ENCODE results near the gene EXOC4.

EXOC4 gene

DNA sequence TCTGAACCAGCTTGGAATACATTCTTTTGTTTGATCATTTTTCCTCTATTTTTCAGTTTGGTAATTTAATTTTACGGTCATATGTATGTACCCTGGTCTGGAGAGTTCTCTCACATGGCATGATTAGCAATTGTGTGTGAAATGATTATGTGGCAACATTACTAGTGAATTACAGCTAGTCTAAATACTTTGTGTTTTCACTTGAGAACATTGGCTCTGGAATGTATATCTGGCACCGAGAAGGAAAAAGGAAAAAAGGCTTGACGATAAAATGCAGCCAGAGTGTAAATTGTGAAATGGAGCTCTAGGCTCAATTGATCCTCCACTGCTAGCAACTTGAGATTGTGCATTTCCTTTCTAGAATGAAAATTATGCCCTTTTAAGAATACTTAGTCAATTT lies 397.2 kb downstream of the EXOC4 start:
- Histone ChIP-seq H3K27me3 (ENCODE audit: control insufficient read depth, low read length) (no peaks in the 10 kb centered on the region), H3K9me3 (ENCODE audit: control insufficient read depth, insufficient read depth, low read length) (no peaks in the 10 kb centered on the region), H3K4me2 (ENCODE audit: low read length) (no peak overlapping the region), H3K79me2 (ENCODE audit: control insufficient read depth, low read length) (no peaks in the 10 kb centered on the region), H3F3A (ENCODE audit: control insufficient read depth, insufficient read depth) (no peaks in the 10 kb centered on the region), H3K4me1 (ENCODE audit: control insufficient read depth, low read length) (no peaks in the 10 kb centered on the region), H3K27ac (ENCODE audit: low read depth, low read length) (no peak overlapping the region), H3K9me2 (replicated peaks; ENCODE audit: control insufficient read depth, low read length) (no peaks in the 10 kb centered on the region), H4K20me1 (ENCODE audit: control insufficient read depth, insufficient read depth, low read depth, low read length) (no peaks in the 10 kb centered on the region), H3K36me3 (ENCODE audit: control insufficient read depth, low read length) (no peaks in the 10 kb centered on the region), H3K4me3 (ENCODE audit: low read length) (no peak overlapping the region)
- no peak for TF ChIP-seq EZH2phosphoT487 (IDR thresholded peaks at IDR 0.05; ENCODE audit: borderline replicate concordance, low read length)

- H3K9me2 ChIP-seq (replicated peaks; ENCODE audit: control insufficient read depth, low read length), result no peaks in the 10 kb centered on the region
- H3K4me2 ChIP-seq (ENCODE audit: low read length), result no peak overlapping the region
- TF ChIP-seq CTCF (IDR thresholded peaks at IDR 0.05; ENCODE audit: low read depth, low read length, poor library complexity, severe bottlenecking) (no peak), EZH2phosphoT487 (IDR thresholded peaks at IDR 0.05; ENCODE audit: borderline replicate concordance, low read length) (no peak)
- no peaks in the 10 kb centered on the region for H3K36me3 ChIP-seq (ENCODE audit: control insufficient read depth, low read length)
- H3F3A ChIP-seq (ENCODE audit: control insufficient read depth, insufficient read depth), result no peaks in the 10 kb centered on the region
- H4K20me1 ChIP-seq (ENCODE audit: control insufficient read depth, insufficient read depth, low read depth, low read length), result no peaks in the 10 kb centered on the region
- H3K4me3 ChIP-seq (ENCODE audit: low read length), result no peak overlapping the region
- no peaks in the 10 kb centered on the region for H3K79me2 ChIP-seq (ENCODE audit: control insufficient read depth, low read length)
- no peaks in the 10 kb centered on the region for H3K4me1 ChIP-seq (ENCODE audit: control insufficient read depth, low read length)
- no peaks in the 10 kb centered on the region for H3K27me3 ChIP-seq (ENCODE audit: control insufficient read depth, low read length)
- H3K27ac ChIP-seq (ENCODE audit: low read depth, low read length), result no peak overlapping the region
- no peaks in the 10 kb centered on the region for H3K9me3 ChIP-seq (ENCODE audit: control insufficient read depth, insufficient read depth, low read length)
Observed at GRCh38 chr7:133650487-133651300, 397.8 kb downstream of the EXOC4 start.

GRCh38 chr7:133652547-133652946 lies 399.7 kb downstream of the EXOC4 start:
- no peaks in the 10 kb centered on the region for H3K9me2 ChIP-seq (replicated peaks; ENCODE audit: control insufficient read depth, low read length)
- H3K4me2 ChIP-seq (ENCODE audit: low read length), result no peak overlapping the region
- H3K9me3 ChIP-seq (ENCODE audit: control insufficient read depth, insufficient read depth, low read length), result no peaks in the 10 kb centered on the region
- no peak for TF ChIP-seq CTCF (IDR thresholded peaks at IDR 0.05; ENCODE audit: low read depth, low read length, poor library complexity, severe bottlenecking)
- no peak for TF ChIP-seq EZH2phosphoT487 (IDR thresholded peaks at IDR 0.05; ENCODE audit: borderline replicate concordance, low read length)
- no peaks in the 10 kb centered on the region for H4K20me1 ChIP-seq (ENCODE audit: control insufficient read depth, insufficient read depth, low read depth, low read length)
- no peaks in the 10 kb centered on the region for H3K27me3 ChIP-seq (ENCODE audit: control insufficient read depth, low read length)
- no peak overlapping the region for H3K4me3 ChIP-seq (ENCODE audit: low read length)
- H3F3A ChIP-seq (ENCODE audit: control insufficient read depth, insufficient read depth), result no peaks in the 10 kb centered on the region
- H3K36me3 ChIP-seq (ENCODE audit: control insufficient read depth, low read length), result no peaks in the 10 kb centered on the region
- H3K4me1 ChIP-seq (ENCODE audit: control insufficient read depth, low read length), result no peaks in the 10 kb centered on the region
- H3K27ac ChIP-seq (ENCODE audit: low read depth, low read length), result no peak overlapping the region
- no peaks in the 10 kb centered on the region for H3K79me2 ChIP-seq (ENCODE audit: control insufficient read depth, low read length)

GRCh38 chr7:133654547-133654946 lies 401.7 kb downstream of the EXOC4 start:
- Histone ChIP-seq H3K4me3 (ENCODE audit: low read length) (no peak overlapping the region), H3K9me2 (replicated peaks; ENCODE audit: control insufficient read depth, low read length) (no peaks in the 10 kb centered on the region), H3K9me3 (ENCODE audit: control insufficient read depth, insufficient read depth, low read length) (no peaks in the 10 kb centered on the region), H3K79me2 (ENCODE audit: control insufficient read depth, low read length) (no peaks in the 10 kb centered on the region), H3K36me3 (ENCODE audit: control insufficient read depth, low read length) (no peaks in the 10 kb centered on the region), H4K20me1 (ENCODE audit: control insufficient read depth, insufficient read depth, low read depth, low read length) (no peaks in the 10 kb centered on the region), H3K4me2 (ENCODE audit: low read length) (no peak overlapping the region), H3K27me3 (ENCODE audit: control insufficient read depth, low read length) (no peaks in the 10 kb centered on the region), H3F3A (ENCODE audit: control insufficient read depth, insufficient read depth) (no peaks in the 10 kb centered on the region), H3K4me1 (ENCODE audit: control insufficient read depth, low read length) (no peaks in the 10 kb centered on the region), H3K27ac (ENCODE audit: low read depth, low read length) (no peak overlapping the region)
- TF ChIP-seq EZH2phosphoT487 (IDR thresholded peaks at IDR 0.05; ENCODE audit: borderline replicate concordance, low read length) (no peak), CTCF (IDR thresholded peaks at IDR 0.05; ENCODE audit: low read depth, low read length, poor library complexity, severe bottlenecking) (no peak)

All from DOHH2 (cell line).